ENCODE measurements around the gene PXMP4.

Gene PXMP4

GRCh38 chr20:33664085-33664761 lies 55.9 kb downstream of the PXMP4 start:
- in situ Hi-C loops (cut with MboI; ENCODE audit: low pct_unique_long_range_greater_than_20kb, low sequenced_read_pairs): loop anchor here (25.0 kb wide), 1 partner anchor 202 kb away; no protein-coding TSS in a partner anchor
- no peak for DNase-seq

- in situ Hi-C loops (cut with MboI; ENCODE audit: low pct_unique_long_range_greater_than_20kb, low sequenced_read_pairs): loop anchor here (25.0 kb wide), 1 partner anchor 201 kb away; no protein-coding TSS in a partner anchor
- DNase-seq: peak; percentile 69
These were observed 56.7 kb downstream of the PXMP4 start for GRCh38 chr20:33663161-33664084.

GRCh38 chr20:33662172-33662571 lies 57.9 kb downstream of the PXMP4 start, which contains the start of gene C20orf144:
C20orf144 (plus strand) TSS chr20:33662327; CDS start chr20:33662346, 19 bp downstream.
- in situ Hi-C loops (cut with MboI; ENCODE audit: low pct_unique_long_range_greater_than_20kb, low sequenced_read_pairs): loop anchor here (25.0 kb wide), 1 partner anchor 200 kb away; no protein-coding TSS in a partner anchor
- DNase-seq: no peak

- in situ Hi-C loops (cut with MboI; ENCODE audit: low pct_unique_long_range_greater_than_20kb, low sequenced_read_pairs): loop anchor here (25.0 kb wide), 1 partner anchor 198 kb away; no protein-coding TSS in a partner anchor
These were observed 59.4 kb downstream of the PXMP4 start for GRCh38 chr20:33660685-33661058.

GRCh38 chr20:33660035-33660684 lies 60.0 kb downstream of the PXMP4 start:
- in situ Hi-C loops (cut with MboI; ENCODE audit: low pct_unique_long_range_greater_than_20kb, low sequenced_read_pairs): loop anchor here (25.0 kb wide), 1 partner anchor 198 kb away; no protein-coding TSS in a partner anchor

More at GRCh38 chr20:33660685-33661058, 59.4 kb downstream of the PXMP4 start:
- no peak for DNase-seq

GRCh38 chr20:33659341-33660034 lies 60.6 kb downstream of the PXMP4 start:
- in situ Hi-C loops (cut with MboI; ENCODE audit: low pct_unique_long_range_greater_than_20kb, low sequenced_read_pairs): loop anchor here (25.0 kb wide), 1 partner anchor 197 kb away; no protein-coding TSS in a partner anchor

More at GRCh38 chr20:33660035-33660684, 60.0 kb downstream of the PXMP4 start:
- DNase-seq: no peak

GRCh38 chr20:33658929-33659328 lies 61.2 kb downstream of the PXMP4 start:
- in situ Hi-C loops (cut with MboI; ENCODE audit: low pct_unique_long_range_greater_than_20kb, low sequenced_read_pairs): loop anchor here (25.0 kb wide), 1 partner anchor 197 kb away; no protein-coding TSS in a partner anchor

More at GRCh38 chr20:33659341-33660034, 60.6 kb downstream of the PXMP4 start:
- no peak for DNase-seq

GRCh38 chr20:33658510-33658909 lies 61.6 kb downstream of the PXMP4 start:
- DNase-seq: no peak
- in situ Hi-C loops (cut with MboI; ENCODE audit: low pct_unique_long_range_greater_than_20kb, low sequenced_read_pairs): loop anchor here (25.0 kb wide), 1 partner anchor 196 kb away; no protein-coding TSS in a partner anchor

More at GRCh38 chr20:33658929-33659328, 61.2 kb downstream of the PXMP4 start:
- no peak for DNase-seq

- DNase-seq: no peak
- in situ Hi-C loops (cut with MboI; ENCODE audit: low pct_unique_long_range_greater_than_20kb, low sequenced_read_pairs): loop anchor here (25.0 kb wide), 1 partner anchor 195 kb away; no protein-coding TSS in a partner anchor
These were observed 62.4 kb downstream of the PXMP4 start for GRCh38 chr20:33657704-33658095.

GRCh38 chr20:33656783-33657703 lies 63.1 kb downstream of the PXMP4 start:
- in situ Hi-C loops (cut with MboI; ENCODE audit: low pct_unique_long_range_greater_than_20kb, low sequenced_read_pairs): loop anchor here (25.0 kb wide), 1 partner anchor 195 kb away; no protein-coding TSS in a partner anchor
- no peak for DNase-seq

- in situ Hi-C loops (cut with MboI; ENCODE audit: low pct_unique_long_range_greater_than_20kb, low sequenced_read_pairs): loop anchor here (25.0 kb wide), 1 partner anchor 194 kb away; no protein-coding TSS in a partner anchor
- DNase-seq: no peak
These were observed 63.9 kb downstream of the PXMP4 start for GRCh38 chr20:33656010-33656782.

GRCh38 chr20:33655164-33655563 lies 64.9 kb downstream of the PXMP4 start:
- in situ Hi-C loops (cut with MboI; ENCODE audit: low pct_unique_long_range_greater_than_20kb, low sequenced_read_pairs): loop anchor here (25.0 kb wide), 1 partner anchor 193 kb away; no protein-coding TSS in a partner anchor

GRCh38 chr20:33654680-33655161 lies 65.4 kb downstream of the PXMP4 start:
- DNase-seq: no peak
- in situ Hi-C loops (cut with MboI; ENCODE audit: low pct_unique_long_range_greater_than_20kb, low sequenced_read_pairs): loop anchor here (25.0 kb wide), 1 partner anchor 192 kb away; no protein-coding TSS in a partner anchor

More at GRCh38 chr20:33655164-33655563, 64.9 kb downstream of the PXMP4 start:
- DNase-seq: no peak

- in situ Hi-C loops (cut with MboI; ENCODE audit: low pct_unique_long_range_greater_than_20kb, low sequenced_read_pairs): loop anchor here (25.0 kb wide), 1 partner anchor 192 kb away; no protein-coding TSS in a partner anchor
- no peak for DNase-seq
These were observed 66.1 kb downstream of the PXMP4 start for GRCh38 chr20:33653900-33654596.

- DNase-seq: peak; percentile 79
- in situ Hi-C loops (cut with MboI; ENCODE audit: low pct_unique_long_range_greater_than_20kb, low sequenced_read_pairs): loop anchor here (25.0 kb wide), 1 partner anchor 191 kb away; no protein-coding TSS in a partner anchor
These were observed 66.8 kb downstream of the PXMP4 start for GRCh38 chr20:33653218-33653899.
